HEK293 (cell line): ENCODE measurements around the gene CUTC.

Experiments used
- KLF10 ChIP-seq: fragments of 450-650 bp; IDR thresholded peaks from 2 replicates; pipeline ENCODE4 v1.5.1; 2018; ENCODE audit warnings: missing biosample characterization, mild to moderate bottlenecking, missing genetic modification characterization
- PRDM1 ChIP-seq: fragments of 450-650 bp; formaldehyde crosslinking; IDR thresholded peaks from 2 replicates; pipeline ENCODE4; 2016; ENCODE audit warnings: missing biosample characterization, missing genetic modification characterization
- SP3 ChIP-seq: fragments of 450-650 bp; formaldehyde crosslinking; IDR thresholded peaks from 2 replicates; pipeline ENCODE4 v1.5.1; 2016; ENCODE audit warnings: missing biosample characterization, missing genetic modification characterization
- ZBTB17 ChIP-seq: fragments of 450-650 bp; formaldehyde crosslinking; IDR thresholded peaks from 2 replicates; pipeline ENCODE4 v1.5.1; 2016; ENCODE audit warnings: missing biosample characterization, missing genetic modification characterization
- ZNF133 ChIP-seq: fragments of 450-650 bp; formaldehyde crosslinking; IDR thresholded peaks from 2 replicates; pipeline ENCODE4 v1.5.1; 2016; ENCODE audit warnings: missing biosample characterization, missing genetic modification characterization
- ZNF184 ChIP-seq: fragments of 450-650 bp; IDR thresholded peaks from 2 replicates; pipeline ENCODE4 v1.5.1; 2018; ENCODE audit warnings: missing biosample characterization, mild to moderate bottlenecking, missing genetic modification characterization
- ZNF221 ChIP-seq: fragments of 450-650 bp; formaldehyde crosslinking; IDR thresholded peaks from 2 replicates; pipeline ENCODE4 v1.5.1; 2017; ENCODE audit warnings: missing biosample characterization, missing genetic modification characterization, borderline replicate concordance
- ZNF24 ChIP-seq: fragments of 450-650 bp; formaldehyde crosslinking; IDR thresholded peaks from 2 replicates; pipeline ENCODE4 v1.5.1; 2016; ENCODE audit warnings: missing biosample characterization, missing genetic modification characterization
- ZNF37A ChIP-seq: fragments of 450-650 bp; IDR thresholded peaks from 2 replicates; pipeline ENCODE4 v1.5.1; 2018; ENCODE audit warnings: missing biosample characterization, missing genetic modification characterization
- ZNF510 ChIP-seq: fragments of 450-650 bp; formaldehyde crosslinking; IDR thresholded peaks from 2 replicates; pipeline ENCODE4 v1.5.1; 2018; ENCODE audit warnings: mild to moderate bottlenecking, missing genetic modification characterization, missing biosample characterization; ENCODE audit not compliant: insufficient replicate concordance
- ZNF521 ChIP-seq: fragments of 450-650 bp; formaldehyde crosslinking; IDR thresholded peaks from 2 replicates; pipeline ENCODE4 v1.5.1; 2017; ENCODE audit warnings: missing biosample characterization, mild to moderate bottlenecking, missing genetic modification characterization
- ZNF626 ChIP-seq: fragments of 450-650 bp; sonication (Bioruptor Pico); formaldehyde crosslinking; IDR thresholded peaks from 2 replicates; pipeline ENCODE4 v1.5.1; 2018; ENCODE audit warnings: missing biosample characterization, missing genetic modification characterization, inconsistent platforms
- ZNF629 ChIP-seq: fragments of 450-650 bp; formaldehyde crosslinking; IDR thresholded peaks from 2 replicates; pipeline ENCODE4 v1.5.1; 2017; ENCODE audit warnings: missing biosample characterization, missing genetic modification characterization
- ZNF660 ChIP-seq: fragments of 450-650 bp; IDR thresholded peaks from 2 replicates; pipeline ENCODE4 v1.5.1; 2018; ENCODE audit warnings: missing biosample characterization, mild to moderate bottlenecking, missing genetic modification characterization
- ZNF670 ChIP-seq: fragments of 450-650 bp; formaldehyde crosslinking; IDR thresholded peaks from 2 replicates; pipeline ENCODE4 v1.5.1; 2016; ENCODE audit warnings: missing biosample characterization, missing genetic modification characterization, low read depth
- ZNF768 ChIP-seq: fragments of 450-650 bp; formaldehyde crosslinking; IDR thresholded peaks from 2 replicates; pipeline ENCODE4 v1.5.1; 2018; ENCODE audit warnings: missing biosample characterization, mild to moderate bottlenecking, missing genetic modification characterization
- ZSCAN30 ChIP-seq: fragments of 450-650 bp; IDR thresholded peaks from 2 replicates; pipeline ENCODE4 v1.5.1; 2018; ENCODE audit warnings: missing biosample characterization, mild to moderate bottlenecking, missing genetic modification characterization, moderate library complexity
- TF ChIP-seq, protein P1 (sequence below): fragments of 450-650 bp; formaldehyde crosslinking; IDR thresholded peaks from 2 replicates; pipeline ENCODE4 v1.5.1; 2016; ENCODE audit warnings: missing biosample characterization, missing genetic modification characterization
- TF ChIP-seq, protein P2 (sequence below): fragments of 450-650 bp; formaldehyde crosslinking; IDR thresholded peaks from 2 replicates; pipeline ENCODE4; 2016; ENCODE audit warnings: missing biosample characterization, missing genetic modification characterization
- TF ChIP-seq, protein P3 (sequence below): fragments of 450-650 bp; formaldehyde crosslinking; IDR thresholded peaks from 2 replicates; pipeline ENCODE4 v1.5.1; 2016; ENCODE audit warnings: missing biosample characterization, missing genetic modification characterization
- TF ChIP-seq, protein P4 (sequence below): fragments of 450-650 bp; IDR thresholded peaks from 2 replicates; pipeline ENCODE4 v1.5.1; 2018; ENCODE audit warnings: missing biosample characterization, missing genetic modification characterization
- TF ChIP-seq, protein P5 (sequence below): IDR thresholded peaks from 2 replicates; pipeline ENCODE4 v1.6.1; 2011; ENCODE audit warnings: mild to moderate bottlenecking, low read depth, low read length, borderline replicate concordance
- TF ChIP-seq, protein P6 (sequence below): fragments of 450-650 bp; formaldehyde crosslinking; IDR thresholded peaks from 2 replicates; pipeline ENCODE4 v1.5.1; 2017; ENCODE audit warnings: missing biosample characterization, missing genetic modification characterization
- TF ChIP-seq, protein P7 (sequence below): fragments of 450-650 bp; formaldehyde crosslinking; IDR thresholded peaks from 2 replicates; pipeline ENCODE4 v1.5.1; 2017; ENCODE audit warnings: missing biosample characterization, missing genetic modification characterization
- TF ChIP-seq, protein P8 (sequence below): fragments of 450-650 bp; formaldehyde crosslinking; IDR thresholded peaks from 2 replicates; pipeline ENCODE4 v1.5.1; 2016; ENCODE audit warnings: missing biosample characterization, missing genetic modification characterization

CUTC gene

DNA sequence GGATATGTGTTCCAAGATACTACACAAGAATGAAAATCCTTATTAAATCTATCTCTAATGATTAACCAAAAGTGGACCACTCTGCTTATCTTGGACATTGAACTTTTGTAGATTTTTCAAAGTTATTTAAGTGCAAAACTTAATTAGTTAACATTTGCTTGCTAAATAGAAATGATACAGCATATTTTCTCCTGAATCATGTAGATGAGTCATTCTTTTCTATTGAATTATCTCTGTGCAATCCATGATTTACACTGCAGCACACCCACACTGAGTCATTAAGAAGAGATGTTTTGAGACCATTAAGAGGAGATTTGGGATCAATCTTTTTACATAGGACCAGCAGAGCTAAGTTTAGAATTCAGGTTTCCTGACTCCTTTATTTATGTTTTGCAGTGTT is 43.8 kb downstream of the CUTC start (continued):
- TF ChIP-seq ZNF221 (no peak), ZNF768 (tag by site-specific recombination) (no peak), ZNF670 (tag by site-specific recombination) (no peak), PRDM1 (0 out of 2 replicates have a peak, but pooled peaks have one; percentile 29), ZNF626 (no peak), ZNF184 (tag by site-specific recombination) (peak; percentile 15; the same call in 1 of the 2 replicates), ZNF510 (no peak), KLF10 (tag by site-specific recombination) (peak; percentile 68), ZNF629 (tag by site-specific recombination) (0 out of 2 replicates have a peak, but pooled peaks have one; percentile 24), ZSCAN30 (tag by site-specific recombination) (no peak), ZNF37A (tag by site-specific recombination) (no peak), ZBTB17 (tag by site-specific recombination) (peak; percentile 28; the same call in 1 of the 2 replicates), ZNF521 (no peak), SP3 (tag by site-specific recombination) (peak; percentile 32; the same call in 1 of the 2 replicates), ZNF133 (tag by site-specific recombination) (no peak), ZNF660 (peak; percentile 44; the same call in 1 of the 2 replicates), ZNF24 (tag by site-specific recombination) (no peak)
- TF ChIP-seq, protein P1, sequence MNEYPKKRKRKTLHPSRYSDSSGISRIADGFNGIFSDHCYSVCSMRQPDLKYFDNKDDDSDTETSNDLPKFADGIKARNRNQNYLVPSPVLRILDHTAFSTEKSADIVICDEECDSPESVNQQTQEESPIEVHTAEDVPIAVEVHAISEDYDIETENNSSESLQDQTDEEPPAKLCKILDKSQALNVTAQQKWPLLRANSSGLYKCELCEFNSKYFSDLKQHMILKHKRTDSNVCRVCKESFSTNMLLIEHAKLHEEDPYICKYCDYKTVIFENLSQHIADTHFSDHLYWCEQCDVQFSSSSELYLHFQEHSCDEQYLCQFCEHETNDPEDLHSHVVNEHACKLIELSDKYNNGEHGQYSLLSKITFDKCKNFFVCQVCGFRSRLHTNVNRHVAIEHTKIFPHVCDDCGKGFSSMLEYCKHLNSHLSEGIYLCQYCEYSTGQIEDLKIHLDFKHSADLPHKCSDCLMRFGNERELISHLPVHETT (tag by site-specific recombination) = no peak
- TF ChIP-seq, protein P2, sequence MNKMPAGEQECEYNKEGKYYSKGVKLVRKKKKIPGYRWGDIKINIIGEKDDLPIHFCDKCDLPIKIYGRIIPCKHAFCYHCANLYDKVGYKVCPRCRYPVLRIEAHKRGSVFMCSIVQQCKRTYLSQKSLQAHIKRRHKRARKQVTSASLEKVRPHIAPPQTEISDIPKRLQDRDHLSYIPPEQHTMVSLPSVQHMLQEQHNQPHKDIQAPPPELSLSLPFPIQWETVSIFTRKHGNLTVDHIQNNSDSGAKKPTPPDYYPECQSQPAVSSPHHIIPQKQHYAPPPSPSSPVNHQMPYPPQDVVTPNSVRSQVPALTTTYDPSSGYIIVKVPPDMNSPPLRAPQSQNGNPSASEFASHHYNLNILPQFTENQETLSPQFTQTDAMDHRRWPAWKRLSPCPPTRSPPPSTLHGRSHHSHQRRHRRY (tag by site-specific recombination) = no peak
- TF ChIP-seq, protein P3, sequence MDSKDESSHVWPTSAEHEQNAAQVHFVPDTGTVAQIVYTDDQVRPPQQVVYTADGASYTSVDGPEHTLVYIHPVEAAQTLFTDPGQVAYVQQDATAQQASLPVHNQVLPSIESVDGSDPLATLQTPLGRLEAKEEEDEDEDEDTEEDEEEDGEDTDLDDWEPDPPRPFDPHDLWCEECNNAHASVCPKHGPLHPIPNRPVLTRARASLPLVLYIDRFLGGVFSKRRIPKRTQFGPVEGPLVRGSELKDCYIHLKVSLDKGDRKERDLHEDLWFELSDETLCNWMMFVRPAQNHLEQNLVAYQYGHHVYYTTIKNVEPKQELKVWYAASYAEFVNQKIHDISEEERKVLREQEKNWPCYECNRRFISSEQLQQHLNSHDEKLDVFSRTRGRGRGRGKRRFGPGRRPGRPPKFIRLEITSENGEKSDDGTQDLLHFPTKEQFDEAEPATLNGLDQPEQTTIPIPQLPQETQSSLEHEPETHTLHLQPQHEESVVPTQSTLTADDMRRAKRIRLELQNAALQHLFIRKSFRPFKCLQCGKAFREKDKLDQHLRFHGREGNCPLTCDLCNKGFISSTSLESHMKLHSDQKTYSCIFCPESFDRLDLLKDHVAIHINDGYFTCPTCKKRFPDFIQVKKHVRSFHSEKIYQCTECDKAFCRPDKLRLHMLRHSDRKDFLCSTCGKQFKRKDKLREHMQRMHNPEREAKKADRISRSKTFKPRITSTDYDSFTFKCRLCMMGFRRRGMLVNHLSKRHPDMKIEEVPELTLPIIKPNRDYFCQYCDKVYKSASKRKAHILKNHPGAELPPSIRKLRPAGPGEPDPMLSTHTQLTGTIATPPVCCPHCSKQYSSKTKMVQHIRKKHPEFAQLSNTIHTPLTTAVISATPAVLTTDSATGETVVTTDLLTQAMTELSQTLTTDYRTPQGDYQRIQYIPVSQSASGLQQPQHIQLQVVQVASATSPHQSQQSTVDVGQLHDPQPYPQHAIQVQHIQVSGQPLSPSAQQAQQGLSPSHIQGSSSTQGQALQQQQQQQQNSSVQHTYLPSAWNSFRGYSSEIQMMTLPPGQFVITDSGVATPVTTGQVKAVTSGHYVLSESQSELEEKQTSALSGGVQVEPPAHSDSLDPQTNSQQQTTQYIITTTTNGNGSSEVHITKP (tag by site-specific recombination) = no peak
- TF ChIP-seq, protein P4, sequence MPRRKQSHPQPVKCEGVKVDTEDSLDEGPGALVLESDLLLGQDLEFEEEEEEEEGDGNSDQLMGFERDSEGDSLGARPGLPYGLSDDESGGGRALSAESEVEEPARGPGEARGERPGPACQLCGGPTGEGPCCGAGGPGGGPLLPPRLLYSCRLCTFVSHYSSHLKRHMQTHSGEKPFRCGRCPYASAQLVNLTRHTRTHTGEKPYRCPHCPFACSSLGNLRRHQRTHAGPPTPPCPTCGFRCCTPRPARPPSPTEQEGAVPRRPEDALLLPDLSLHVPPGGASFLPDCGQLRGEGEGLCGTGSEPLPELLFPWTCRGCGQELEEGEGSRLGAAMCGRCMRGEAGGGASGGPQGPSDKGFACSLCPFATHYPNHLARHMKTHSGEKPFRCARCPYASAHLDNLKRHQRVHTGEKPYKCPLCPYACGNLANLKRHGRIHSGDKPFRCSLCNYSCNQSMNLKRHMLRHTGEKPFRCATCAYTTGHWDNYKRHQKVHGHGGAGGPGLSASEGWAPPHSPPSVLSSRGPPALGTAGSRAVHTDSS = no peak
- TF ChIP-seq, protein P5, sequence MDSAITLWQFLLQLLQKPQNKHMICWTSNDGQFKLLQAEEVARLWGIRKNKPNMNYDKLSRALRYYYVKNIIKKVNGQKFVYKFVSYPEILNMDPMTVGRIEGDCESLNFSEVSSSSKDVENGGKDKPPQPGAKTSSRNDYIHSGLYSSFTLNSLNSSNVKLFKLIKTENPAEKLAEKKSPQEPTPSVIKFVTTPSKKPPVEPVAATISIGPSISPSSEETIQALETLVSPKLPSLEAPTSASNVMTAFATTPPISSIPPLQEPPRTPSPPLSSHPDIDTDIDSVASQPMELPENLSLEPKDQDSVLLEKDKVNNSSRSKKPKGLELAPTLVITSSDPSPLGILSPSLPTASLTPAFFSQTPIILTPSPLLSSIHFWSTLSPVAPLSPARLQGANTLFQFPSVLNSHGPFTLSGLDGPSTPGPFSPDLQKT = no peak
- TF ChIP-seq, protein P6, sequence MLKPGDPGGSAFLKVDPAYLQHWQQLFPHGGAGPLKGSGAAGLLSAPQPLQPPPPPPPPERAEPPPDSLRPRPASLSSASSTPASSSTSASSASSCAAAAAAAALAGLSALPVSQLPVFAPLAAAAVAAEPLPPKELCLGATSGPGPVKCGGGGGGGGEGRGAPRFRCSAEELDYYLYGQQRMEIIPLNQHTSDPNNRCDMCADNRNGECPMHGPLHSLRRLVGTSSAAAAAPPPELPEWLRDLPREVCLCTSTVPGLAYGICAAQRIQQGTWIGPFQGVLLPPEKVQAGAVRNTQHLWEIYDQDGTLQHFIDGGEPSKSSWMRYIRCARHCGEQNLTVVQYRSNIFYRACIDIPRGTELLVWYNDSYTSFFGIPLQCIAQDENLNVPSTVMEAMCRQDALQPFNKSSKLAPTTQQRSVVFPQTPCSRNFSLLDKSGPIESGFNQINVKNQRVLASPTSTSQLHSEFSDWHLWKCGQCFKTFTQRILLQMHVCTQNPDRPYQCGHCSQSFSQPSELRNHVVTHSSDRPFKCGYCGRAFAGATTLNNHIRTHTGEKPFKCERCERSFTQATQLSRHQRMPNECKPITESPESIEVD = 0 out of 2 replicates have a peak, but pooled peaks have one; percentile 34
- TF ChIP-seq, protein P7, sequence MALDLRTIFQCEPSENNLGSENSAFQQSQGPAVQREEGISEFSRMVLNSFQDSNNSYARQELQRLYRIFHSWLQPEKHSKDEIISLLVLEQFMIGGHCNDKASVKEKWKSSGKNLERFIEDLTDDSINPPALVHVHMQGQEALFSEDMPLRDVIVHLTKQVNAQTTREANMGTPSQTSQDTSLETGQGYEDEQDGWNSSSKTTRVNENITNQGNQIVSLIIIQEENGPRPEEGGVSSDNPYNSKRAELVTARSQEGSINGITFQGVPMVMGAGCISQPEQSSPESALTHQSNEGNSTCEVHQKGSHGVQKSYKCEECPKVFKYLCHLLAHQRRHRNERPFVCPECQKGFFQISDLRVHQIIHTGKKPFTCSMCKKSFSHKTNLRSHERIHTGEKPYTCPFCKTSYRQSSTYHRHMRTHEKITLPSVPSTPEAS (tag by site-specific recombination) = no peak
- TF ChIP-seq, protein P8, sequence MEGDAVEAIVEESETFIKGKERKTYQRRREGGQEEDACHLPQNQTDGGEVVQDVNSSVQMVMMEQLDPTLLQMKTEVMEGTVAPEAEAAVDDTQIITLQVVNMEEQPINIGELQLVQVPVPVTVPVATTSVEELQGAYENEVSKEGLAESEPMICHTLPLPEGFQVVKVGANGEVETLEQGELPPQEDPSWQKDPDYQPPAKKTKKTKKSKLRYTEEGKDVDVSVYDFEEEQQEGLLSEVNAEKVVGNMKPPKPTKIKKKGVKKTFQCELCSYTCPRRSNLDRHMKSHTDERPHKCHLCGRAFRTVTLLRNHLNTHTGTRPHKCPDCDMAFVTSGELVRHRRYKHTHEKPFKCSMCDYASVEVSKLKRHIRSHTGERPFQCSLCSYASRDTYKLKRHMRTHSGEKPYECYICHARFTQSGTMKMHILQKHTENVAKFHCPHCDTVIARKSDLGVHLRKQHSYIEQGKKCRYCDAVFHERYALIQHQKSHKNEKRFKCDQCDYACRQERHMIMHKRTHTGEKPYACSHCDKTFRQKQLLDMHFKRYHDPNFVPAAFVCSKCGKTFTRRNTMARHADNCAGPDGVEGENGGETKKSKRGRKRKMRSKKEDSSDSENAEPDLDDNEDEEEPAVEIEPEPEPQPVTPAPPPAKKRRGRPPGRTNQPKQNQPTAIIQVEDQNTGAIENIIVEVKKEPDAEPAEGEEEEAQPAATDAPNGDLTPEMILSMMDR = no peak
